ENCODE results near the gene KCNT2. TPM values are rescaled to one million over a fixed set of nuclear protein-coding genes. Genes with fewer than 3 reads are reported as not detected.
A peak's percentile ranks its signal among the peaks of the same experiment; 100 is the strongest.

The KCNT2 gene
- total RNA-seq, 2 experiments from 2014 or later, result not detected

- H3K27ac ChIP-seq (ENCODE audit: low read depth, low read length, poor library complexity, severe bottlenecking), result no peak overlapping the region
- peaks cover 15% of the 10 kb centered on the region for H3K4me1 ChIP-seq (ENCODE audit: insufficient read depth, low read length, poor library complexity, severe bottlenecking)
- no peak for DNase-seq (ENCODE audit: low spot score)
- H3K9me3 ChIP-seq (ENCODE audit: low read length), result no peaks in the 10 kb centered on the region
- no peak overlapping the region for H2AFZ ChIP-seq (ENCODE audit: low read length)
- no peaks in the 10 kb centered on the region for H4K20me1 ChIP-seq (ENCODE audit: insufficient read depth, low read length)
- no peak for TF ChIP-seq EZH2phosphoT487 (IDR thresholded peaks at IDR 0.05; ENCODE audit: borderline replicate concordance, low read depth, low read length)
- no peak for TF ChIP-seq CTCF (conservative IDR thresholded peaks at IDR 0.05; ENCODE audit: low read length)
- CTCF ChIA-PET (ENCODE audit: unreplicated experiment), result no interaction called here
- intact Hi-C loops (cut with micrococcal nuclease; ENCODE audit: unreplicated experiment), result no loop called here
- POLR2A ChIA-PET, result no interaction called here
- BruUV-seq (replicated peaks), result no TSS peak
- no peak overlapping the region for H3K4me2 ChIP-seq (ENCODE audit: low read length)
- no peaks in the 10 kb centered on the region for H3K79me2 ChIP-seq (ENCODE audit: insufficient read depth, low read depth, low read length)
- H3K4me3 ChIP-seq (ENCODE audit: low read depth, low read length, poor library complexity, severe bottlenecking), result no peak overlapping the region
- no peaks in the 10 kb centered on the region for H3K36me3 ChIP-seq (ENCODE audit: insufficient read depth, low read length)
- H3K9me2 ChIP-seq (ENCODE audit: insufficient read depth, low read length), result no peaks in the 10 kb centered on the region
These were observed 348.0 kb downstream of the KCNT2 start for GRCh38 chr1:196260270-196260669.

GRCh38 chr1:196259316-196259715 is 348.9 kb downstream of the KCNT2 start:
- DNase-seq (ENCODE audit: low spot score), result peak; percentile 65
- peaks cover 15% of the 10 kb centered on the region for H3K4me1 ChIP-seq (ENCODE audit: insufficient read depth, low read length, poor library complexity, severe bottlenecking)
- H3K9me2 ChIP-seq (ENCODE audit: insufficient read depth, low read length), result no peaks in the 10 kb centered on the region
- no peaks in the 10 kb centered on the region for H3K9me3 ChIP-seq (ENCODE audit: low read length)
- H2AFZ ChIP-seq (ENCODE audit: low read length), result no peak overlapping the region
- intact Hi-C loops (cut with micrococcal nuclease; ENCODE audit: unreplicated experiment), result no loop called here
- no peaks in the 10 kb centered on the region for H3K79me2 ChIP-seq (ENCODE audit: insufficient read depth, low read depth, low read length)
- BruUV-seq (replicated peaks), result no TSS peak
- no peak overlapping the region for H3K27ac ChIP-seq (ENCODE audit: low read depth, low read length, poor library complexity, severe bottlenecking)
- TF ChIP-seq CTCF (conservative IDR thresholded peaks at IDR 0.05; ENCODE audit: low read length), result no peak
- TF ChIP-seq EZH2phosphoT487 (IDR thresholded peaks at IDR 0.05; ENCODE audit: borderline replicate concordance, low read depth, low read length), result no peak
- H3K36me3 ChIP-seq (ENCODE audit: insufficient read depth, low read length), result no peaks in the 10 kb centered on the region
- CTCF ChIA-PET (ENCODE audit: unreplicated experiment), result no interaction called here
- peak overlapping the region; percentile 25 for H3K4me3 ChIP-seq (ENCODE audit: low read depth, low read length, poor library complexity, severe bottlenecking)
- peak overlapping the region; percentile 60 for H3K4me2 ChIP-seq (ENCODE audit: low read length)
- POLR2A ChIA-PET, result no interaction called here
- H4K20me1 ChIP-seq (ENCODE audit: insufficient read depth, low read length), result no peaks in the 10 kb centered on the region

- DNase-seq (ENCODE audit: low spot score), result no peak
- Histone ChIP-seq H2AFZ (ENCODE audit: low read length) (no peak overlapping the region), H3K9me3 (ENCODE audit: low read length) (no peaks in the 10 kb centered on the region), H3K79me2 (ENCODE audit: insufficient read depth, low read depth, low read length) (no peaks in the 10 kb centered on the region), H3K9me2 (ENCODE audit: insufficient read depth, low read length) (no peaks in the 10 kb centered on the region), H3K4me1 (ENCODE audit: insufficient read depth, low read length, poor library complexity, severe bottlenecking) (peaks cover 15% of the 10 kb centered on the region), H3K36me3 (ENCODE audit: insufficient read depth, low read length) (no peaks in the 10 kb centered on the region), H3K4me2 (ENCODE audit: low read length) (no peak overlapping the region), H4K20me1 (ENCODE audit: insufficient read depth, low read length) (no peaks in the 10 kb centered on the region), H3K4me3 (ENCODE audit: low read depth, low read length, poor library complexity, severe bottlenecking) (no peak overlapping the region), H3K27ac (ENCODE audit: low read depth, low read length, poor library complexity, severe bottlenecking) (no peak overlapping the region)
- TF ChIP-seq EZH2phosphoT487 (IDR thresholded peaks at IDR 0.05; ENCODE audit: borderline replicate concordance, low read depth, low read length) (no peak), CTCF (conservative IDR thresholded peaks at IDR 0.05; ENCODE audit: low read length) (no peak)
- no TSS peak for BruUV-seq (replicated peaks)
- POLR2A ChIA-PET, result no interaction called here
- intact Hi-C loops (cut with micrococcal nuclease; ENCODE audit: unreplicated experiment), result no loop called here
- CTCF ChIA-PET (ENCODE audit: unreplicated experiment), result no interaction called here
These were observed 352.5 kb downstream of the KCNT2 start for GRCh38 chr1:196255762-196256161.
